Stimulated activated CD4-positive, alpha-beta T cell treated with anti-CD3 and anti-CD28 coated beads, Interleukin-1b, Interleukin-23, amount 100 ng/mL, for 24 hours (primary cell): ENCODE measurements around the gene CLK4.

Experiments used
- DNase-seq, 4 experiments: peaks; one replicate each; pipeline ENCODE4 v3.0.0-alpha.2; 2020; ENCODE audit warnings: low read depth in 4 of 4, low spot score in 1 of 4

The CLK4 gene

DNA sequence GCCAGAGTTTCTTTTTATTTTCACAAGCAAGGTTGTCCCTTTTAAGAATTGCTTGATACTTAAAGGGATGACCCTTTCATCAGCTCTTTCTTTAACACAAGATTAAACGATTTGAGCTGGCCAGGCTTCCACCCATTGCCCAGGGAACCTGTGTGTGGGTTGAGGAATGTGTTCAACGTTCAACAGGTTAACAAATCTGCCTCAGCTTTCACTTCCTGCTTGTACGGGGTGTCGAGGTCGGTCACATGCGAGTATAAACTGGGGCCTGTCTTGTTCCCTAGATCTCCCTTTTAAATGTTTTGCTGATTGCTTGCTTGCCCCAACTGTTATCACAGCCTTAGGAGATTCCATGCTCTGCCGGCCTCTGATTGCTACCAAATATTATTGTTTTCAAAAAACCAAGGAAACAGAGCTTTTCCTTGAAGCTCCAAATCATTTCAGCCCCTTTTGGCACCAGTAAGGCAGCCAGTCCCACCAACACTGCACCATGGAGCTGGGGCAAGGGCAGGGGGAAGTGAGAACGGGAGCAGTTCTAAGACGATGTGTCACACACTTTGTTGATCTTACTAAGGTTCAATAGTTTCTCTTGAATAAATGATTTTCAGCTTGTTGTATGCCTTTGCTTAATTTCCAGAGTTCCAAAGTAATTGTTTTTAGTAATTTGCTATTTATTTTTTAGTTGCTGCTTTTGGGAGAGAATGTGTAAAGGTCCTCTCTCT, 10.7 kb upstream of the CLK4 start:
- no peak for DNase-seq

DNA sequence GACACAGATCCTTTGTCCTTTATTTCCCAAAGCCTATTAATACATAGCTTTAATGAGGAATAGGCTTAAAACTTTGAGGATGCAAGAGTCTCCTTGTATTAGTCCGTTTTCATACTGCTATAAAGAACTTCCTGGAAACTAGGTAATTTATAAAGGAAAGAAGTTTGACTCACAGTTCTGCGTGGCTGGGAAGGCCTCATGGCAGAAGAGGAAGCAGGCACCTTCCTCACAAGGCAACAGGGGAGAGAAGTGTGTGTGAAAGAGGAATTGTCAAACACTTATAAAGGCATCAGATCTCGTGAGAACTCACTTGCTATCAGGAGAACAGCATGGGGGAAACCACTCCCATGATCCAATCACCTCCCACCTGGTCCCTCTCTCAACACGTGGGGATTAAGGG, 5.4 kb upstream of the CLK4 start:
- DNase-seq: no peak

DNA sequence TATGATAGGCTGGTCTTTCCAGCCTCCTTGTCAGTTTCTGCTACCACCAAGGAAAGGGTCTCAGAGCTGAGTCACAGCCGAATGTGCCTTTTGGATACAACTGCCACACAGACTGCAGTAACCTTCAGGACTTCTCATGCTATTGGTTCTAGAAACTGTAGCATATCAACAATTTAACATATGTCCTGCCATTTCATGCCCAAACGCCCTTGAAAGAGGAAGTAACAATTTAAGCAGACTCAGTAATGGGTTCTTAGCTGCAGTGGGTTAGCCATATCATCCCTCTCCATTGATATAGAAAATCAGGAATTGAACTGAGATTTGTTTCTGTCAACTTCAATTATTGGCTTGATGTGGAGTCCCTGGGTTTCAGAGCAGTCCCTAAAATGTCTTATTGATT, 4.1 kb upstream of the CLK4 start:
- DNase-seq: no peak

- DNase-seq: no peak
Measured at GRCh38 chr5:178630475-178630930, 3.7 kb upstream of the CLK4 start.

- DNase-seq: no peak
Measured at GRCh38 chr5:178627259-178627598, 379 bp upstream of the CLK4 start.

DNA sequence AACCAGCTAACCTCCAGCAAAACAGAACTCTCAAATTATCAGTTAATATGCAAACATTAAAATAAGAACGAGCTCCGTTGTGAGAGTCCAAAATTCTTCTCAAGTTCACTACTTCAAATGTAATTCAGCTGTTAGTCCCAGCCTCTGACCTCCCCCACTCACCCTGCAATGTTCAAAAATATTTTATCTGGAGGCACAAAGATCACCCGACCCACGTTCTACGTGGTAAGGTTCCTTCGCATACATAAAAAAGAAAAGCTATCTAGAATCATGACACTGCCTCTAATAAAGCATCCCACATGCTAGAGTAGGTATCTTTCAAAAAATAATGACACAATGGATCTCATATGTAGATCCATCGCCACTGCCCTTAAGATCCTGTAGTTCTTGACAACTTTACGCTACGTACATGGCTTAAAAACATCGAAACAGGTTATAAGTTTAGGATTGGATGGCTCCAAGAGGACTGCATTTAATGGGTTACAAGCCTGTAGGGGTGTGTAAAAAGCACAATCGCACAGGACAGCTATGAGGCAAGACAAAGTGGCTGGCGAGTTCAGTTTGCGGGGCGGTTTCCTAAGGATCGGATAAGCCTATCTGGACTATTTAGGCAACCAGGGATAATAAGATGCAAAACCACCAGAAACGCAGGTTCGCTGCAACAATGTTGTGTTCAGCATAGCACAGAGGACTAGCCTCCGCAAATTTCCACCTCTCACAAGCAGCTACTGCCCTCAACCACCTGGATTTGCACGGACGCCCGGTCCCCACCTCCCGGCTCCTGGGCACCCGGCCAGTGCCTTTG, 969 bp downstream of the CLK4 start:
- no peak for DNase-seq

DNA sequence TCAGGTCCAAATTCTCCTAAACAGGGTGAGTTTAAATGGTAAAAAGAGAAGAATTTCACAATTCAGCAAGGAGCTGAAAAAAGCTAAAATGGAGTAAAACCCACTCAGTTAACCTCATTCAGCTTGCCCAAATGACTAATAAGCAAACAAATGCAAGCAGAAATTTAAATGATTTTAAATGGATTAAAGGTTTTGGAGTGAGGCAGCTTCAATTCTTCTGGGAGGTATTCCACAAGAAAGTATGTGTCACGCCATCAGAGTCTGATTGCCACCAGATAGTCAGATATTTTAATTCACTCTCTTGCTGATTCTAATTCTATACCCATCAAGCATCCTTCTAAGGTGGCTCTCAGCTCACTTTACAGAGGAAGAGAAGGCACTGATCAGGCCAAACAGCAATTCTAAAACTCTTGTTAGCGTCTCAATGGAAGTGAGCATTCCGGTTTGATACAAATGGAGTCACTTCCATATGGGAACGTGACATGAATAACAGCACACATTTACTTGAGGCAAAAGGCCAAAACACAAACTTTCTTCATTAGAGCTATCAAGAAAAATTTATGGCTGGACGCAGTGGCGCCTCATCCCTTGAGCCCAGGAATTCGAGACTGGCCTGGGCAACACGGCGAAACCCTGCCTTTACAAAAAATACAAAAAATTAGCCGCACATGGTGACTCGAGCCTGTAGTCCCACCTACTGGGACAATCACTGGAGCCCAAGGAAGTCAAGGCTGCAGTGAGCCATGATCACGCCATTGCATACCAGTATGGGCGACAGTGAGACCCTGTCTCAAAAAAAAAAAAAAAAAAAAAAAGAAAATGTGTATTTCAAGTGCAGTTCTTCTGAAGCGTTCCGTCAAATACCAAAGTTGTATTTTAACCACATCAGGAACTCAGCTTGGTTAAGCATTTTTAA, 2.0 kb downstream of the CLK4 start:
- no peak for DNase-seq

- DNase-seq: no peak
Measured at GRCh38 chr5:178622679-178623247, 4.1 kb downstream of the CLK4 start.

DNA sequence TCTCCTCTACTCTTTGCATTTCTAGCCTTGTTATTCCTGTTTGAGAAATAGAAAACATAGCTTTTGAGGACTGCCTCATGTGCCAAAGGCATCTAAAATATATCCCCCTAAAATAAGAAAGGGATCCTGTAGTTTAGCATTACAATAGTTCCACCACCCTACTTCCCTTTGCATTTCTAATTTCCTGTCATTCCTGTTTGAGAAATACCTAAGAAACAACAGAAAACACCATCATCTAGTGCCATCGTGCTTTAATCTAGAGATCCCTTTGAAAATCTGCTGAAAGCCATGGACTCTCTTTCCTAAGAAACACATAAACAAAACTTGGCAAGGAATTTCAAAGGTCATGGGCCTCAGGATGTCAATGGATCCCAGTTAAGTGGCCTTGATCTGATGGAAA, 7.5 kb downstream of the CLK4 start:
- DNase-seq: no peak

GRCh38 chr5:178612299-178612698, 14.6 kb downstream of the CLK4 start:
- DNase-seq: no peak

DNA sequence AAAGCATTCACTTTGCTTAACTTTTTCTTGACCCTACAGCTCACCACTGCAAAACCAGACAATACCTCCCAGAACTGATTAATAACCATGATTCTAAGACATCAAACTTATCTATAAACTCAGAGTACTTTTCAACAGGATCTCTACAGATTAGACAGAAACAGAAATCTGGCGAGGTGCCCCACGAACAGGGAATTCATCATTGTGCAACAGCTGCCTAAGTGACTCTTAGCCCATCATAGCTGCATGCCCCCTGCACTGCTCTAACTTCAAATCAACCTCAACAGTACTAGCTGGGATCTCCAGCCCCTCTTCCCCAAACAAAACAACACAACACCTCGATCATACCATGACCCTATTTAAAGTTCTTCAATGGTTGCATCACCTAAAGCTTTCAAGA, 20.6 kb downstream of the CLK4 start:
- DNase-seq: no peak

GRCh38 chr5:178605788-178606187, 21.1 kb downstream of the CLK4 start:
- no peak for DNase-seq

GRCh38 chr5:178602752-178603151, 24.1 kb downstream of the CLK4 start:
- no peak for DNase-seq

- no peak for DNase-seq
Measured at GRCh38 chr5:178595750-178596149, 31.1 kb downstream of the CLK4 start.

DNA sequence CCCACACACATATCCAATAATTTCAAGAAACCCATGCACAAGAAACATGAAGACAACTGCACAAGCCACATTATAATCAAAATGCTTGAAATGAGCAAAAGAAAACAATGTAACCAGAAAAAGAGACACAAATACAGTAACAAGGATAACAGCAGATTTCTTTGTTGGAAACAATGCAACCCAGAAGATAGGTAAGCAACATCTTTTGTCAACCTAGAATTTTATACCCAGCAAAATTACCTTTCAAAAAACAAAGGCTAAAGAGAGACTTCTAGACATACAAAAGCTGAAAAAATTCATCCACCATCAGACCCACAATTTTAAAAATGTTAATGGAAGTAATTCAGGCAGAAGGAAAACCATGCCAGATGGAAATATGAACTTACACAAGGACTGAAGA, 31.7 kb downstream of the CLK4 start:
- no peak for DNase-seq

DNA sequence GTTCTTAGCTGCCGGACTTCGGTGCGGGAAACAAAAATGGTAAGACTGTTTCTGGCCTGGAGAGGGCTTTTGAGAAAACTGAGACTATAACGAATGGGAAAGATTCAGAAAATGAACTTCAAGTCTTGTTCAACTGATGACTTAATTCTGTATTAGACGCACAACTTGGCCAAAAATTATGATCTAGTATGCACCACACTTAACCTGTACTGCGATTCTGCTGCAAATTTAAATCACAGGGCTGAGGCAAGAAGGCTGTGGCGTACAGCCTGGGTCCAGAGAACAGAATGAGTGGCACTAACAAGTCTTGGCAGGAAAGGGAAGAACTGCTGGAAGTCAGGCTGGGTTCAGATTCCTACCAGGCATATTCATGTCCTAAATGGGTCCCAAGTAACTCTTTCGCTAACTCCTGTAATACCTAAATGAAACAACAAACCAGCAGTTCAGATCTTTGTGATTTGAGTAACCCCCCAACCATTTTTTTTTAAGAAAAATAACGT, 35.9 kb downstream of the CLK4 start:
- no peak for DNase-seq

GRCh38 chr5:178590141-178590923, 36.5 kb downstream of the CLK4 start, which contains the start of gene COL23A1:
TSS of gene COL23A1 (minus strand) at chr5:178590393.
- no peak for DNase-seq

- DNase-seq: no peak
Measured at GRCh38 chr5:178589180-178590140, 37.4 kb downstream of the CLK4 start.

DNA sequence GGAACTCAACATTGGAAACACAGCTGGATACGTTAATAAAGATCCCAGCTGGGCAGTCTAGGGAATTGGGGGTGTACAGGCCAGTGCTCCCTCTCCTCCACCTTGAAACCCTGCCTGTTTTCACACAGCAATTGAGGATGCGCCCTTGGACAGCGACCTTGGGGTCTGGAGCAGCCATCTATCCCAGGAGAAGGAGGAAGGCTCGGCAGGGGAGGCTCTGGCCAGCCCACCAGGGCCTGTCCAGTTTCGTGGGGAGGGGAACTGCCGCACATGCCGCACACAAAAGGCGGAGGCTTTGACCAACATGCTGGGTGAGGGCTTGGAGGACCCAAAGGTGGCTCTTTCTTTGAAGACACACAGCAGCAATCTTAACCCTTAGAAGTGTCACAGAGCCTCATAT, 38.1 kb downstream of the CLK4 start:
- no peak for DNase-seq
